Measurements from ENCODE around the gene VPS36.
"Not testable (repeated sequence)": the region's sequence is repeated elsewhere in the genome, so short reads cannot be mapped to it uniquely, and the experiment has no call there.

VPS36 gene, protein sequence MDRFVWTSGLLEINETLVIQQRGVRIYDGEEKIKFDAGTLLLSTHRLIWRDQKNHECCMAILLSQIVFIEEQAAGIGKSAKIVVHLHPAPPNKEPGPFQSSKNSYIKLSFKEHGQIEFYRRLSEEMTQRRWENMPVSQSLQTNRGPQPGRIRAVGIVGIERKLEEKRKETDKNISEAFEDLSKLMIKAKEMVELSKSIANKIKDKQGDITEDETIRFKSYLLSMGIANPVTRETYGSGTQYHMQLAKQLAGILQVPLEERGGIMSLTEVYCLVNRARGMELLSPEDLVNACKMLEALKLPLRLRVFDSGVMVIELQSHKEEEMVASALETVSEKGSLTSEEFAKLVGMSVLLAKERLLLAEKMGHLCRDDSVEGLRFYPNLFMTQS

DNA sequence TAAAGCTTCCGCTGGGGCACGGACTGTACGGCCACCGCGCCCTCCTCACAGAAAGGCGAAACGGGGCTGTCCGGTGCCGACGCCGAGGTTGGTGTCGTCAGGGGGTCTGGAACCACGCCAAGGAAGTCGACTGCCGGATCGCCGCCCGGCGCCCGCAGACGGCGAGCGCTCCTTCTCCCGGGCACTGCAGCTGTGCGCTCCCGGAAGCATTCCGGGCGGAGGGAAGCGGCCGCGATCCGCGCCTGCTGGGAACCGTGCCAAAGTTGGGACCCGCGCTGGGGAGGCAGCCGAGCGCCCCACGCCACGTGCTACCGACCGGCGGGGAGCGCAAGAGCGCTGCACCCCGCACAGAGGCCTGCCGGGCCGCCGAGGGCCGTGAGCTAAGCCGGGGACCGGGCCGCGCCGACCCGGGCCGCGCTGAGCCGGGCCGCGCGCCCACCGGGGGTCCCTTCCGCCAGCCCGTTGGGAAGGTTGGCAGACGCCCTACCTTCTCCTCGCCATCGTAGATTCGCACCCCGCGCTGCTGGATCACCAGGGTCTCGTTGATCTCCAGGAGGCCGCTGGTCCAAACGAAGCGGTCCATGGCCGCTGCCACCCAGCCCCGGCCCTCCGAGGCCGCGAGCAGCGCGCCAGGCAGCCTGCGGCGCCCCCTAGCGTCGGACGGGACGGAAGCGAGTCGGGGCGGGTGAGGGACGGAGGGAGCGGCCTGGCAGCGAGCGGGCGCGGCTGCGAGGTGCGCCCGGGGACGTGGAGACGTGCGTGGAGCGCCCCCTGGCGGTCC is at the start of gene VPS36:
TSS of gene VPS36 (minus strand) at position 623 of the 781 bp plus-strand sequence. CDS start at position 583, 40 bp downstream.
- DNase-seq = peak; percentile 86 to 95 (median 88)

DNA sequence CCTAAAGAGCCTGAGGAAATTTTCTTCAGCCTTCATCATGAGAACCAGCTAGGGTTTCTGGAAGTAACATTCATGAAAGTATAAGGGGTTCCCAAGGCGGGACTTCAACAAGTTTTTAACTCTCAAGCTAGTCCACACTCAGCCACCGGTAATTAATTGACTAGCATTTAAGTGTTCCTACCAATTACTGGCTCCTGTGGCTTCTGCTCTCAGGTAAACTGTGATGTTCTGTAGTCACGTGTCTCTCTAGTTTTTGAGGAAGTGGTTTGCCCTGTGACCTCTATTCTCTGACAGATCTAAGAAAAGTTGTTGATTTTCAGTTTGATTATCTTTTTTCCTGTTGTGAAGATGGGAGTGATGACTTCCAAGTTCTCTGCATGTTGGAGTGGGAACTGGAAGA is 47.5 kb upstream of the VPS36 start:
- DNase-seq = not testable (repeated sequence)

DNA sequence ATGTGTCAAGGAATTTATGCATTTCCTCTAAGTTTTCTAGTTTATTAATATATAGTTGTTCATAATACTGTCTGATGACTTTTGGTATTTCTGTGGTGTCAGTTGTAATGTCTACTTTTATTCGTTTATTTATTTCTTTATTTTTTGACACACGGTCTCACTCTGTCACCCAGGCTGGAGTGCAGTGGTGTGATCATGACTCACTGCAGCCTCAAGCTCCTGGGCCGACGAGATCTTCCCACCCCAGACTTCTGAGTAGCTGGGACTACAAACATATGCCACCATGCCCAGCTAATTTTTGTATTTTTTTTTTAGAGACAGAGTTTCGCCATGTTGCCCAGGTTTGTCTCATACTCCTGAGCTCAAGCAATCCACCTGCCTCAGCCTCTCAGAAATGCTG is 43.8 kb upstream of the VPS36 start:
- not testable (repeated sequence) for DNase-seq

DNA sequence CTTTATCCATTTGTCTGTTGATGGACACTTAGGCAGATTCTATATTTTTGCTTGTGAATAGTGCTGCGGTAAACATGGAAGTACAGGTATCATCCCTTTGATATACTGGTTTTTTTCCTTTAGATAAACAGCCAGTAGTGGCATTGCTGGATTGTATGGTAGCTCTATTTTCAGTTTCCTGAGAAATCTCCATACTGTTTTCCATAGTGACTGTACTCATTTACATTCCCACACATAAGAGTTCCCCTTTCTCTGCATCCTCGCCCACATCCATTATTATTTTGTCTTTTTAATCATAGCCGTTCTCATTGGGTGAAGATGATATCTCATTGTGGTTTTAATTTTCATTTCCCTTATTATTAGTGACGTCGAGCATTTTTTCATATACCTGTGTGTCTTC is 40.6 kb upstream of the VPS36 start:
- DNase-seq = not testable (repeated sequence)

DNA sequence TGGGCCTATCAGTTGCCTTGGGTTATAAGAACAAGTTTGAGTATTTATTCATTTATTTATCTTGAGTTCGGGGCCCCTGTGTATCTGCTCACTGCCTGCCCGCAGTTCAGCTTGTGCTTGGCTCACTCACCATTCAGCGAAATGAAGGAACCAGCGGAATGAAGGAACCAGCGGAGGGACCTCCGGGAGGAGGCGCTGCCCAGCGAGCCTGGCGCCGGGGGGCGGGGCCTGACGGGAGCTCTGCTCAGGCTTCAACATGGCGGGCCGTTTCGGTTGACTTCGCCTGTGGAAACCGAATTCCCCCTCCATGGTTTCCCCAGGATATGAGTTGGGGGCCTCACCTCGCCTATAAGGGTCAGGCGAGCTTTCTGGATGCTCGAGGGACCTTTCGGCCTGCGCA is 38.3 kb upstream of the VPS36 start:
- DNase-seq = not testable (repeated sequence)

DNA sequence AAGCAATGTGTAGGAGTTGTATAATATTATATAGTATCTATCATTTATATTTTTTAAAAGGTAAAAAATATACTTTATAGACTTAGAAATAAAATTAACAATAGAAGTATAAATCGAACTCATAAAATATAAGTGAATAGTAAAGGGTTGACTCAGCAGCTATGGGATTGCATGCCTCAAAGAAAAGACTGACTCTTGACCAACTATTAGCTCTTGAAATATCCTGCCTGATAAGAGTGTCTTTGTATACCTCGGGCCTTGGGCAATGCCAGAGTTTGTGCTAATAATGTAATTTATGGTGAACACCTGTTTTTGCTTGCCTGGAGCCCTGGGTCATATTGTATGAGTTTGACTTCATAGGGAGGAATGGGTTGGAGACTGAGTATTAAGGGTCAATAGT is 36.6 kb upstream of the VPS36 start:
- DNase-seq = not testable (repeated sequence)

DNA sequence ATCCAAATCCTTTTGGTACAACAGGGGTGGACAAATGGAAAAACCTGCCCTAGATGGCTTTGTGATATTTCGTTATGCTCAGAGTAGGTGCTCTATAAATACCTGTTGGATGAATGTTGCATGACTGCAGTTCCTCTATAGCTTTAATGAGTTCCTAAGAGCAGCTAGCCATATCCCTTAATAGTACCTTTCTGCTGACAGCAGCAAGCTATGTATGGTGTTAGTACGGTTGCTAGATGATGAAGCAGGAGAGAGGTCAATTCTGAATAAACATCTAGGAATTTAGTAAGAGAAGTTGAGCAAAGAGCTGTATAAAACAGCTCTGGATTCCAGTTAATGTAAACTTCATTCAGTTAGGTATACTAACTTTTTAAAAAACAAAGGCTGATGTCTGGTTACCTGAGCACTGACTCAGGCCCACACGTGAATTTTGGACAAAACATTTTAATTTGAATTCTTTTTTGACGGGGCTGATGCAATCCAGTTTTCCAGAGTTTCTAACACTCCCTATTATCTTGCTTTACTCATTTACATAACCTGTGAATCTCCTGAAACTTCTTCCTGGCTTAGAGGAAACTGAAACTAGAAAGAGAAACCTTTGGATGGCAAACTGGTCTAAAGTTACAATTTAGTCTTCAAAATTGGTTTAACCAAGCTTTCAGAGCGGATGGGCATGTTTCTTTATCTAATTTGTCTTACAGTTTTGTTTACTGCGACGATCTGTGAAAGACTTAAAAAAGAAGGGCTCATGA is 30.4 kb upstream of the VPS36 start:
- DNase-seq = not testable (repeated sequence)

DNA sequence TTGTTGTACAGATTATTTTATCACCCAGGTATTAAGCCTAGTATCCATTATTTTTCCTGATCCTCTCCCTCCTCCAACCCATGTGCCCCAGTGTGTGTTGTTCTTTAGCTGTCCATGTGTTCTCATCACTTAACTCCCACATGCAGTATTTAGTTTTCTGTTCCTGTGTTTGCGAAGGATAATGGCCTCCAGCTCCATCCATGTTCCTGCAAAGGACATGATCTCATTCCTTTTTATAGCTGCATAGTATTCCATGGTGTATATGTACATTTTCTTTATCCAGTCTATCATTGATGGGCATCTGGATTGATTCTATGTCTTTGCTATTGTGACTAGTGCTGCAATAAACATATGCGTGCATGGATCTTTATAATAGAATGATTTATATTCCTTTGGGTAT is 18.1 kb upstream of the VPS36 start:
- DNase-seq = not testable (repeated sequence)

DNA sequence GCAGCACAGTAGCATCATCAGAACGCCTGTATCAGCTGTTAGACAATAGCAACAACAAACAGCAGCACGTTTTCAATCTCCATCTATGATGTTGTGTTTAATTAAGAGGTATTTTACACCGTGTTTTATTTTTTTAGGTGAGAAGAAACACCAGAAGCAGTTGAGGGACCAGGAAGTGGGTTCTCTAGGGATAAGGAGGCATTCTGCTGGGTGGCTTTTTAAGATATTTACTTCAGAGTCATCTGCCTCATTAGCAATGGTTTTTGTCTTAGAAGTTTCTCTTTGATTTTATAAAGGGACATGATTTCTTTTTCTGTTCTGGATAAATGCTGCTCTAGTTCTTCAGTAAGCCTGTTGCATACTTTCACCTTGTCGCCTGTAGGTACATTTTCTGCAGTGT is 13.1 kb upstream of the VPS36 start:
- no peak for DNase-seq

DNA sequence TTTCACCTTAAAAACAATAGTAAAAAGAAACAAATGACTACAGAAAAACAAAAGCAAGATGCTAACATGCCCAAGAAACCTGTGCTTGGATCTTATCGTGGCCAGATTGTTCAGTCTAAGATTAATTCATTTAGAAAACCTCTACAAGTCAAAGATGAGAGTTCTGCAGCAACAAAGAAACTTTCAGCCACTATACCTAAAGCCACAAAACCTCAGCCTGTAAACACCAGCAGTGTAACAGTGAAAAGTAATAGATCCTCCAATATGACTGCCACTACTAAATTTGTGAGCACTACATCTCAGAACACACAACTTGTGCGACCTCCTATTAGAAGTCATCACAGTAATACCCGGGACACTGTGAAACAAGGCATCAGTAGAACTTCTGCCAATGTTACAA is 10.8 kb upstream of the VPS36 start:
- DNase-seq = no peak

DNA sequence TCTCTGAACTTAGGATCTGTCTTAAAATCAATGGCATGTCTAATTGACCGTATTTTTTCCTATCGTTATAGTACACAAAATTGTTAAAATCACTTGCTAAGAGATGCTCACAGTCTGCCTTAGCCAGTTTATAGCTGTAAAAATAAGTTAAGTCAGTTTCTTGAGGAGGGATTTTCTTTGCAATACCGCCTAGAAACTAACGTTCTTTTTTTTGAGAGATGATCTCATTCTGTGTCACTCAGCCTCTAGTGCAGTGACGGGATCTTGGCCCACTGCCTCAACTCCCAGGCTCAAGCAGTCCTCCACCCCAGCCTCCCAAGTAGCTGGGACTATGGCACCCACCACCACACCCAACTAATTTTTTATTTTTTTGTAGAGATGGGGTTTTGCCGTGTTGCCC is 9.2 kb upstream of the VPS36 start:
- no peak for DNase-seq

DNA sequence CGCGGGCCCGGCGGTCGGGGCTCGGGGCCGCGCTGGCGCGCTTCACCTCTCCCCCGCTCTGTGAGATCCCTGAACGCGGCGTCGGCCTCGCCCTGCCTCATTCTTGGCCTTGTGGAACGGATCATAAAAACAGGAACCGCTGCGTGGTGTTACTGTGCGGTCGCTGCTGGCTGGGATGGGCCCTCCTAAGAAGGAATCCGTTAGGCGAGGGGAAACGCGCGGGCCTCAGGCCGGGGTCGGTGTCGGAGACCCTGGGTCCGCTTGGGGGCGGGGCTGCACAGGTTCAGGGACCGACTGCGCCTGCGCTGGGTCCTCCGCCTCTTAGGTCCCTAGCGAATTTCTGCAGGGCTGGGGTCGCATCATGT is 5.2 kb upstream of the VPS36 start:
- DNase-seq = peak; percentile 71 to 94 (median 82)

DNA sequence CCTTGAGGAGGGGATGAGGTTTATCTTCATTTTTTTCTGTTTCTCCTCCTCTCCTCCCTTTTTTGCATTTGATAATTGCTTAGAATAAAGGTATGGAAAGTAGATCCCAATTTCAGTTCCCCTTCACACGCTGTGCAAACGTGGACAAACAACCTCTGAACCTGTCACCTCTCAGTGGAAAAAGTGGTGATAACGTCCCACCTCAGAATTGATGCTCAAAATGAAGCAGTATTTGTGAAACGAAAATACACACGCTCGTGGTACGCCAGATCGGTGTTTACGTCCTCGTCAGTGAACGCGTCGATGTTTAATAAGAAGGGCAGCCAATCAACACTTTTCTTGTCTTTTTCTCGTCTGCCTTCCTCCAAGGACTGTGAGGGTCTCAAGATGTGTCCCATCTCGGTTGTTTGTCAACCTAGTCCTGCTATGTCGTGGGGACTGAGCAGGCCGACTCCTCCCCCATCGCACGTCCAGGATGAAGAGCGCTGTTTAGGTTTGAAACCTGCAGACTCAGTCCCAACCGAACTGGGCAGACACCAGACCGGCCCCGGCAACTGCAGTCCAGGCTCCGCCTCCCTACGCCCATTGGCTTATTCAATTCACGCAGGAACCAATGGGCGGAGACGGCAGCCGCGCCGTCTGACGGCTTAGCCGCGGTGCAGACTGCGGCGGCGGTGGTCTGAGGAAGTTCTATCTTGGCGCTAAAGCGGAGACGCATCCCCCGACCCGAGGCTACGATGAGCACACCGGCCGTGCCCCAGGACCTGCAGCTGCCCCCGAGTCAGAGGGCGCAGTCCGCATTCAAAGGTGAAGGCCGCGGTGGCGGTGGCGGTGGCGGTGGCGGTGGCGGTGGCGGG is 4.6 kb upstream of the VPS36 start, which contains the start of gene CKAP2:
TSS of gene CKAP2 (plus strand) at position 659 of the 857 bp plus-strand sequence. CDS start at position 738, 79 bp downstream.
- peak; percentile 87 to 97 (median 93) for DNase-seq

DNA sequence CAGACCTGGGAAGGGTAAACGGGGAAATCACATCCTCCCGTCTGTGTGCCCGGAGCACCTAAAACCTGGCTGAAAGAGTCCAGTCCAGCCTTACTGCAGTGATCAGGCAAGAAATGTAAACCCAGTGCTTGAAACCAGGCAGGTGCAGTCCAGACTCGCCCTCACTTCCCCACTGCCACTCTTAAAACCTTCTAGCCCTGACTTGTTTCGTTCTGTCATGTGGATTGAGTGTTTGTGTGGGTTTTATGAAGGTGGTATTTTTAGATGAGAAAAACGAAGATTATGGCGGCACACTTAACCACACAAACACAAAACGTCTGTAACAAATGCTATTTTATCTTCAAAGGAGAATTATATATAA is 4.0 kb upstream of the VPS36 start:
- DNase-seq = peak in 2 of 6 experiments; percentile 3 to 4

DNA sequence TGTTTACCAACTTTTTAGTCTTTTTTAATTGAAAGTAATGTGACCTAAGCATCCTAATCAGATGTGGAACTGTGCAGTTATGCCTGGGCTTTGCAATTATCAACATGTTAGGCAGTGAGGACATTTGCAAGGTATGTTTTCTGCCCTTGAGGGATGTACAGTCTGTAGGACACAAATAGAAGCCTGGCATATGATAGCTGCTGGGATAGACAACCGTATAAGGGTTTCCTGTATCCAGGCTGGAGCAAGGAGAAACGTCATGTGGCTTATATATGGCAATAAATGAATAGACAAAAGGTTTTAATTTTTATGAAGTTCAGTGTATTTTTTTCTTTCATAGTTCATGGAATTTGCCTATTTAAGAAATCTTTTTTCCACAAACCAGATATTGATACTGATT is 2.0 kb upstream of the VPS36 start:
- DNase-seq = no peak

DNA sequence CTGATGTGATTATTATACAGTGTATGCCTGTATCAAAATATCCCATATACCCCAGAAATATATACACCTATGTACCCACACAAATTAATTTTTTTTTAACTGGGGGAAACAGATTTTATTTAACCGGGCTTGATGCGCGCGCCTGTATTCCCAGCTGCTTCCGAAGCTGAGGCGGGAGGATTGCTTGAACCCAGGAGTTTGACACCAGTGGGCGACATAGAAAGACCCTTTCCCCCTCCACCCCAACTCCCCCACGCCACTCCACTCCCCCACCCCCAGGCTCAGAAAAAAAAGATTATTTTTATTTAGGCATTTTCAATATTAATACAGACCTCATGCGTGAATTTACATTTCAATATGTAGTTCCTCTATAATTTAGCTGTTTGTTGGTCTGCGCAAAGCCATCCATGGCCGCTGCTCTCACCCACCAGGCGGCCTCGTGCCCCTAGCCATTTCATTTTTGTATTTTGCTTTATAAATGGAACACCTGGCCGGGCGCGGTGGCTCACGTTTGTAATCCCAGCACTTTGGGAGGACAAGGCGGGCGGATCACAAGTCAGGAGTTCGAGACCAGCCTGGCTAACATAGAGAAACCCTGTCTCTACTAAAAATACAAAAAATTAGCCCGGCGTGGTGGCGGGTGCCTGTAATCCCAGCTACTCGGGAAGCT is 836 bp upstream of the VPS36 start:
- no peak for DNase-seq

DNA sequence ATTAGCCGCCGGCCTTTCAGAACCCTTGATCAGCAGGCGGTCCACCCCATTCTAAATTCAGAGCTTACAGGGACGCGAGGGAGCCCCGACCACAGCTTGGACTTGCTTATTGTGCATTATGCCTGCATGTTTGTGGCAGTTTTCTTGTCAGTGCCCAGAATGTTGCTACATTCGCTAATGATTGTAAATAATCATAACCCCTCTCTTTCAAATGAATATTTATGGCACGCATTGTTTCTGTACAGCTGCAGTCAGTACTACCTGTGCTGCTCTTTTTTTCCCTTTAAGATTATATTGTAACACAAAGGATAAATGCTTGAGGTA is 321 bp upstream of the VPS36 start:
- DNase-seq = no peak

DNA sequence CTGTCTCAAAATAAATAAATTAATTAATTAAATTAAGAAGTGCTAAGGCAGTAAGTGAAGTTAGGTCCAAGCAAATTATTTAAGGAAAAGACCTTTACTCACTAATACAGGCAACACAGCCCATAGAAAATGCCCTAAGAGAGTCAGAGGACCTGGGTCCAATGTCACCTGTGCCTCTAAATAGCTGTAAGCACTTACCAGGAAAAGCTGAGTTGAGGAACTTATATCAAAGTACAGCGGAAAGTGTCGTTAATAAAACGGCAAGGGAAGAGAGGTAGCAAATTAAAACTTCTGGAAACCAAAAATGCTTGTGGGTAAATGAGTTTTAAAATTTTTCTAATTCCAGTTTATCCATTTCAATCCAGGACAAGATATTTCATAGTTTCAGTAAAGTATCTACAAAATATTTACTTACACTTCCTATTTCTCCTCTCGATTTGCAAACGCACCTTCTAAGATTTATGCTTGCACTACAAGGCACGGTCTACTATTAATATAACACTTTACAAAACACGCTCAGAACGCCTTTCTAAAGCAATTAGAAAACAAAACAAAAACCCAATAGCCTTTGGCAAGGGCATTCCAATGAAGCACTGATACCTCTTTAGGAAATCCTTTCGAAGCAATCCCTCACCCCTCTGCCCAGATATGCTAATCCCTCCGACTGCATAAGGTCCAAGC is 963 bp downstream of the VPS36 start:
- no peak for DNase-seq

DNA sequence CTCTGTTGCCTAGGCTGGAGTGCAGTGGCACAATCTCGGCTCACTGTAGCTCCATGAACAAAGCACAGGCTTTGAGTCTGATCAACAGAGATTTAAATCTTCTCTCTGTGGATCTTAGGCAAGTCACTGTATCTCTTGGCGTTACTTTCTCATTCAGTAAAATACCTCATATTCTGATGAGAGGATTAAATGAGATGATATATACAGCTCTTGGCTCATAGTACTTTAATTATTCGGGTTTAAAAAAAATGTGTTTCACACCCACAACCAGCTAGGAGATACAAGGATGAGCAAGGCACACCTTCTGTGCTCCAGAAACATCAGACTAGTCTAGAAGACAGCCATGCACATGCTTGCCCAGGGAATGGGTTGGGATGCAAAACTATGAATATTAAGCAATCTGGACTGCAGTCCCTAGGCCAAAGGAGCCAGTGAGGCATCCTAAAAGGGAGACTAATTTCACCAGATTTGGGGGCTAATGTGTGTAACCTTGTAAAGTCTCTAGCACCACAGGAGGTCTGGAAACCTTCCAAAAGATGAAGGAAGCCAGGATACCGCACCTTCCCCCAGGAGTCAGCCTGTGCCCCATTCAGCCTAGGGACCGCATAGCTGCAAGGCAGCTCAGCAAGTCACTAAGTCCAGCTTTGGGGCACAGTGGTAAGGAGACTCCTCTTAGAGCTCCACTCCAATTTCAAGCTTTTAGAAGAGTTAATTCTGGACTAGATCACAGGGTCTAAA is 2.5 kb downstream of the VPS36 start:
- DNase-seq = no peak

DNA sequence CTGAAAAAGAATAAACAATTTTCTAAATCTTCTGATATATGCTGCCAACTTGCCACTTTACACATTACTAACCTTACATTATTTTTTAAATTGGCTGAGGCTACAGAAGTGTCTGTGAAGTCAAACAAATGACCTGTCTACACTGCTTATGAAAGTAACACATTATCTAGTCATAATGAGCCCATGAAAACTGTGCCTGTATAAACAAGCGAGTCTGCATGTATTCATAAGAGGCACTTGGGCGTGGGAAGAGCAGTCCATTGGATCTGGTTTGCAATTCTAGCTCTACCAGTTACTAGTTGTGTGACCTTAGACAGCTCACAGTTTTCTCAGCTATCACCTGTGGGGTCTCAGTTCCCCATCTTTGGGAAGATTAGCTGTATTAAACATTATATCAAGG is 3.1 kb downstream of the VPS36 start:
- DNase-seq = no peak

DNA sequence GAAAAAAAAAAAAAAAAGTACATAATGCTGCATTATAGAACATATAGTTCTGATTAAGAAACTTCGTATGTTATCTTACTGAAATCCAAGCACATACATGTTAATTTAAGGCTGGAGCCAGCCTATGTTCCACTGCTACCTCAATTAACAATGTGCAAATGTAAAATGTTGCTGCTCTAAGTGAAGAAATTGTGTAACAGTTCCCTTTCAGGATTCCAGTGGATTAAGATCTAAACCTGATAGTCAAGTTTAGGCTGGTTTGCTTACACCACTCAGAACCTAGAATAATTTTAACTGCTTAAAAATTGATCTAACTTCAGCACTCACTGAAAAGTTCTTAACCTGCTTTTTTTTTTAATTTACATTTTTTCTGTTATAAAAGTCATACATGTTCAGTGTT is 4.2 kb downstream of the VPS36 start:
- DNase-seq = no peak
